RWPE2 (cell line): ENCODE measurements around the gene MAGEA11.

Experiments
- ATAC-seq: fragments of 200-7000 bp; cut with Tn5 transposase; 3 replicates; pipeline ENCODE4 v1.9.1; 2021; ENCODE audit warnings: low read depth
- DNase-seq: peaks from one replicate; pipeline ENCODE4 v3.0.0-alpha.2; 2020; ENCODE audit warnings: low spot score
- H3K27ac ChIP-seq: fragments of 450-650 bp; 2 replicates; pipeline ENCODE4 v1.5.1; 2017; ENCODE audit warnings: mild to moderate bottlenecking; ENCODE audit not compliant: poor library complexity, severe bottlenecking
- H3K27me3 ChIP-seq: fragments of 250-450 bp; sonication (Bioruptor Pico); 2 replicates; pipeline ENCODE4 v1.5.1; 2021; ENCODE audit warnings: mild to moderate bottlenecking, moderate library complexity; ENCODE audit not compliant: insufficient read depth, poor library complexity, severe bottlenecking
- H3K36me3 ChIP-seq: fragments of 250-450 bp; sonication (Bioruptor Pico); 2 replicates; pipeline ENCODE4 v1.5.1; 2020; ENCODE audit warnings: low read depth, mild to moderate bottlenecking, moderate library complexity
- H3K4me1 ChIP-seq: fragments of 250-450 bp; sonication (Bioruptor Pico); 2 replicates; pipeline ENCODE4 v1.5.1; 2021; ENCODE audit warnings: mild to moderate bottlenecking, moderate library complexity; ENCODE audit not compliant: insufficient read depth, poor library complexity, severe bottlenecking
- H3K4me3 ChIP-seq: fragments of 250-450 bp; sonication (Bioruptor Pico); 2 replicates; pipeline ENCODE4 v1.5.1; 2021; ENCODE audit warnings: mild to moderate bottlenecking, moderate library complexity; ENCODE audit not compliant: severe bottlenecking
- H3K9me3 ChIP-seq: fragments of 250-450 bp; sonication (Bioruptor Pico); 2 replicates; pipeline ENCODE4 v1.5.1; 2021; ENCODE audit warnings: mild to moderate bottlenecking, moderate library complexity; ENCODE audit not compliant: severe bottlenecking
- TF ChIP-seq, protein P1 (sequence below): fragments of 450-650 bp; IDR thresholded peaks from one replicate; pipeline ENCODE4 v1.5.1; 2017; ENCODE audit warnings: mild to moderate bottlenecking, moderate library complexity; ENCODE audit not compliant: poor library complexity, severe bottlenecking

The MAGEA11 gene

DNA sequence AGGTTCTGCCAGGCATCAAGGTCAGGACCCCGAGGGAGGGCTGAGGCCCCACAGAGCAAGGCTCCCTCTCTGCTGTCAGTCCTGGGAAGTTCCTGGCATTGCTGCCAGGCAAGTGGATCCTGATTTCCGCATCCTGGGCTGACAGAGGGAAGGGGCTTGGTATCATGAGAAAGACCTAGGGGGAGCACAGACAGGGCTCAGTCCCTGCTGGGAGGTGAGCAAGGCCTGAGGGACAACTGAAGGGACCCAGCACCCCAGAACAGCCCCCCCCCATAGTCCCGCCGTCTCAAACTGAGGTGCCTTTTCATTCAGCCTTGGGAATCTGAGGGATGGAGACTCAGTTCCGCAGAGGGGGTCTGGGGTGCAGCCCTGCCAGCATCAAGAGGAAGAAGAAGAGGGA lies 971 bp downstream of the MAGEA11 start:
- H3K36me3 ChIP-seq = no peaks in the 10 kb centered on the region
- H3K9me3 ChIP-seq = no peaks in the 10 kb centered on the region
- no peaks in the 10 kb centered on the region for H3K27me3 ChIP-seq
- no peak overlapping the region for H3K27ac ChIP-seq
- no peaks in the 10 kb centered on the region for H3K4me1 ChIP-seq
- TF ChIP-seq, protein P1, sequence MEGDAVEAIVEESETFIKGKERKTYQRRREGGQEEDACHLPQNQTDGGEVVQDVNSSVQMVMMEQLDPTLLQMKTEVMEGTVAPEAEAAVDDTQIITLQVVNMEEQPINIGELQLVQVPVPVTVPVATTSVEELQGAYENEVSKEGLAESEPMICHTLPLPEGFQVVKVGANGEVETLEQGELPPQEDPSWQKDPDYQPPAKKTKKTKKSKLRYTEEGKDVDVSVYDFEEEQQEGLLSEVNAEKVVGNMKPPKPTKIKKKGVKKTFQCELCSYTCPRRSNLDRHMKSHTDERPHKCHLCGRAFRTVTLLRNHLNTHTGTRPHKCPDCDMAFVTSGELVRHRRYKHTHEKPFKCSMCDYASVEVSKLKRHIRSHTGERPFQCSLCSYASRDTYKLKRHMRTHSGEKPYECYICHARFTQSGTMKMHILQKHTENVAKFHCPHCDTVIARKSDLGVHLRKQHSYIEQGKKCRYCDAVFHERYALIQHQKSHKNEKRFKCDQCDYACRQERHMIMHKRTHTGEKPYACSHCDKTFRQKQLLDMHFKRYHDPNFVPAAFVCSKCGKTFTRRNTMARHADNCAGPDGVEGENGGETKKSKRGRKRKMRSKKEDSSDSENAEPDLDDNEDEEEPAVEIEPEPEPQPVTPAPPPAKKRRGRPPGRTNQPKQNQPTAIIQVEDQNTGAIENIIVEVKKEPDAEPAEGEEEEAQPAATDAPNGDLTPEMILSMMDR = no peak
- no peak overlapping the region for H3K4me3 ChIP-seq
- ATAC-seq (no peak), DNase-seq (no peak)

- H3K27me3 ChIP-seq = no peaks in the 10 kb centered on the region
- no peaks in the 10 kb centered on the region for H3K36me3 ChIP-seq
- H3K27ac ChIP-seq = no peak overlapping the region
- H3K4me3 ChIP-seq = no peak overlapping the region
- DNase-seq (no peak), ATAC-seq (no peak)
- H3K9me3 ChIP-seq = no peaks in the 10 kb centered on the region
- H3K4me1 ChIP-seq = no peaks in the 10 kb centered on the region
- TF ChIP-seq, protein P1 = no peak
Observed at GRCh38 chrX:149713279-149714050, 1.6 kb downstream of the MAGEA11 start.

DNA sequence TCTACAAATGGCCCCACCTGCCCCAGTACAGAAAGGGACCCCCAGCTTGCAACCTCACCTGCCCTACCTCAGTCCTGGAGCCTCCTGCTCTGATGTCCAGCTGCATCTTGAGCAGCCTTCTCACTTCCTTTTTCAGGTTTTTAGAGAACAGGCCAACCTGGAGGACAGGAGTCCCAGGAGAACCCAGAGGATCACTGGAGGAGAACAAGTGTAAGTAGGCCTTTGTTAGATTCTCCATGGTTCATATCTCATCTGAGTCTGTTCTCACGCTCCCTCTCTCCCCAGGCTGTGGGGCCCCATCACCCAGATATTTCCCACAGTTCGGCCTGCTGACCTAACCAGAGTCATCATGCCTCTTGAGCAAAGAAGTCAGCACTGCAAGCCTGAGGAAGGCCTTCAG lies 3.6 kb downstream of the MAGEA11 start:
- TF ChIP-seq, protein P1 = no peak
- H3K4me3 ChIP-seq = no peak overlapping the region
- no peaks in the 10 kb centered on the region for H3K4me1 ChIP-seq
- H3K36me3 ChIP-seq = no peaks in the 10 kb centered on the region
- ATAC-seq = no peak
- no peak overlapping the region for H3K27ac ChIP-seq
- no peak for DNase-seq
- no peaks in the 10 kb centered on the region for H3K27me3 ChIP-seq
- no peaks in the 10 kb centered on the region for H3K9me3 ChIP-seq

GRCh38 chrX:149716632-149717031 lies 4.8 kb downstream of the MAGEA11 start:
- TF ChIP-seq, protein P1 = no peak
- Histone ChIP-seq H3K27ac (no peak overlapping the region), H3K27me3 (no peaks in the 10 kb centered on the region), H3K4me3 (no peak overlapping the region), H3K4me1 (no peaks in the 10 kb centered on the region), H3K36me3 (no peaks in the 10 kb centered on the region), H3K9me3 (no peaks in the 10 kb centered on the region)
- DNase-seq (no peak), ATAC-seq (no peak)

DNA sequence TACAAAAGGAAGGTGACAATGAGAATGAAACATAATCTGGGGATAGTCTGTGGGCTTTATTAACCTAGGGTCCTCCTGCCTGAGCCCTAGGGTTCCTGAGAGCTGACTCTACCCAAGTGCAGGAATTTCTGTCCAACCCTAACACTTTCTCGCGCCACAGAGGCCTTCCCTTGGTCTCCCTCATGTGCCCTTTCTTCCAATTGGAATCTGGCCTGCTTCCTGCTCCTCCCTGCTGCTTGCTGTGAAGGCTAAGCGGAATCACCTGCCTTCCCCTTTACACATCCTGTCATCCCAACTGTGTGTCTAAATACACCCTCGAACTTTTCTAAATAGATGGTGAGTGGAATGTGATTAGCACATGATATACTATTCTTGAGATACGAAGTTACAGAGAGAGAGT lies 5.9 kb downstream of the MAGEA11 start:
- TF ChIP-seq, protein P1 = no peak
- DNase-seq (no peak), ATAC-seq (no peak)
- no peak overlapping the region for H3K4me3 ChIP-seq
- no peak overlapping the region for H3K27ac ChIP-seq
- no peaks in the 10 kb centered on the region for H3K27me3 ChIP-seq
- H3K9me3 ChIP-seq = no peaks in the 10 kb centered on the region
- H3K36me3 ChIP-seq = no peaks in the 10 kb centered on the region
- no peaks in the 10 kb centered on the region for H3K4me1 ChIP-seq
